Eye (tissue), 1 donor: Measurements from ENCODE around the gene SPART.
"Not testable (repeated sequence)": the region's sequence is repeated elsewhere in the genome, so short reads cannot be mapped to it uniquely, and the experiment has no call there.

Experiments
- DNase-seq: peaks from one replicate; pipeline ENCODE4 v3.0.0-alpha.2; 2015

Gene SPART

DNA sequence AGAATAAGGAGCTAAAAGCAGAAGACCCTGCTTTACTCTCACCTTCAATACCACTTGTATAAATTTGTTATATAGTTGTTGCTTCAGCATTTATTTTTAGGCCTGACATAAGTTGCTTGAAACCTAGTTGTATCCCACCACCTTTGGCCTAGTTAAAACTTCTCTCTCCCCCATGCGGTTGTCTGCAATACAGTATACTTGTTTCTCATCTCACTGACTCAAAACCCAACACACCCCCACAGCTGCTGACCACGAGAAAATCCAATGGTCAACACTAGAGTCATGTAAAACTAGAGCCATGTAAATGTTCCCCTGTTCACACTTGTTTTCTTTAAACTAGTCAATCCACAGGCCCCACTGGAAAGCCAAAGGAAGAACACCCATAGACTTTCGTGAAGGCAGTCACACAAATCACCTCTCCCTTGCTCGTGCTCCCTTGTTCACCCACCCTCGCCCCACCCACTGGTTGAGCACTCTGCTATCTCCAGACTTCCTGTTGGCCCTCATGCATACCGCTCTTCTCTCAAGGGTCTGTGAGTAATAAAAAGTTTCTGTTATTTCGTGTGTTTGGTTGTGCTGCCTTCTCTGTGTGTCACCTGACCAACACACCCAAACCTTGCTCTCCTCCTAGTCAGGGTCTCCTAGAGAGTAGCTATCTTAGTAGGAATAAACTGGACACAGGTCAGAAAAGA, 35.6 kb downstream of the SPART start:
- DNase-seq, result no peak

DNA sequence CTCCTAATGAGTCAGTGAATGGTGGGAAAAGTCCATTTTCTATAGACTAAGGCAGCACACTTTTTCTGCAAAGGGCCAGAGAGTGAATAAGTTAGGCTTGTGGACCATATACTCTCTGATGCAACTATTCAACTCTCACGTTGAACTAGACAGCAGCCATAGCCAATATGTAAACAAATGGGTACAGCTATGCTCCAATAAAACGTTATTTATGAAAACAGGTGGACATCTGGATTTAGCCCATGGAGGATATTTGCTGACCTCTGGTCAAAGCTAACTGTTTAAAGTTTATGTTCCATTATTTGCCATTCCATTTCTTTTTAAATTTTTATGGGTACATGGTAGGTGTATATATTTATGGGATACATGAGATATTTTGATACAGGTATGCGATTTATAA, 43.9 kb downstream of the SPART start:
- DNase-seq, result no peak

DNA sequence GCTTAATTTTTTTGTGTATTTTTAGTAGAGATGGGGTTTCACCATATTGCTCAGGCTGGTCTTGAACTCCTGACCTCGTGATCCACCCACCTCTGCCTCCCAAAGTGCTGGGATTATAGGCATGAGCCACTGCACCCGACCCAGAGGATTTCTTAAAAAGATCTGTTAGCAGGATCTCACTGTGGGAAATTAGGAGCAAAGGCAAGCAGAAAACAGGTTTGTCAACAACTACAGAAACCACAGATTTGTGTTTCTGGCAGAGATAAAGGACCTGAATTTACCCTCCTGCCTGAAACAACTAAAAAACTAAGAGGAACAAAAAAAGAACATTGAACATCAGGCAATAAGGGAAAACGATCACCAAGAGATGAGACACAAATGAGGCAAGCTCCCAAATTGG, 46.7 kb downstream of the SPART start:
- DNase-seq, result not testable (repeated sequence)

DNA sequence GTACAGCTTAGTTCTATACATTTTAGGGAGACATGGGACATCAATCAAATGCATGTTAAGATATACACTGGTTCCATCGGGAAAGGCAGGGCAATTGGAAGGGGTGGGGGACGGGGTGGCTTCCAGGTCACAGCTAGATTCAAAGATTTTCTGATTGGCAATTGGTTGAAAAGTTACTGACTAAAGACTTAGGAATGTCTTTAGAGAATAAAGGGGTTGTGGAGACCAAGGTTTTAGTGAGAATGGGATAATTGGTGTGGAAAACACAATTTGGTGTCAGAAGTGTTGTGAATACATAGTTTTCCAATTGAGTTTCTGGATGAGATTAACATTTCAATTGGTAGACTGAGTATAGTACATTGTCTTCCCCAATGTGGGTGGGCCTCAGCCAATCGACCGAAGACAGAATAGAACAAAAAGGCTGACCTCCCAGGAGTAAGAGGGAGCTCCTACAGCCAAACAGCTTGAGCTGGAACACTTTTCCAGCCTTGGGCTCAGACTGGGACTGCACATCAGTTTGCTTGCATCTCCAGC, 47.6 kb downstream of the SPART start:
- DNase-seq, result peak; percentile 72

DNA sequence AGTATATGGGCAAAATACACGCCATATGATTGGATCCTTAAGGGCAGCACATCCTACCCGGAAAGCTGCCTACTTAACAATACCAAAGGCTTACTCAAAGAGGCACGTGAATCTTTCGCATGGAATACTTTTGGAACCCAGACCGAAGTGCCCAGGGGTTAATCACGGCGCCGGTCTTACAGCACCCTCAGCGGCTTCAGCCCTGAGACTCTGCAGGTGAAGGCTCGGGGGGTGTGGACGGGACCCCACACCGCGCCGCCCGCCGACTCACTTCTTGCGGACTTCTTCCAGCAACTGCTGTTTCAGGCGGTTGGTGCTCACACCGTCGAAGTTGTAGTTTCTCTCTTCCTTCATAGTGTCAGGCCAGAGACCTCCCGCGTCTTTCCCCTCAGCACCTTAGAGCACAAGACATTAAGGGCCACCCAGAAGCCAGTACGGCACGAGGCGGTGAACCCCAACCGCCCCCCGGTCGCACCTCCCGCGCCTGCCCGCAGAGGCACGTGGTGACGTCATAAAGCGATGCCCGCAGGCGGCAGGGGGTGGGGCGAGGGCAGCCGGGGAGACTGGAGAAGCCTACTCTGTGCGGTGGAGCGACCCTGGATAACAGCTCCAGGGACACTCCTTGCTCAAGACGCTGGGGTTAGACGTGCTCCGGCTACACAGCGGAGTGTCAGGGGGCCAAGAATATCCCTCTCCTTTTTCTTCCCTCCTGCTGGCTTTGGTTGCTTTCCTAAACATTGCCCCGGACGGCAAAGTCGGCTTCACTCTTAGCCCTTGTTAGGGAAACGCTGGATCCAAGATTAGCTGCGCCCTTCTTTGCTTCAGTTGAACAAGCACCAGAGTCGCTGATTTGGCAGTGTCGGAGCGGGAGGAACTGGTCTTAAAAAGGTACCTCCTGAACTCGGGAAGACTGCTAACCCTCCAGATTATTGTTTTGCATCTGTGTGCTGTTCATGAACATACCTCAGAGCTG, 48.5 kb downstream of the SPART start, which contains the start of gene CCDC169:
Gene CCDC169, minus strand, starts transcription at position 449 of the 973 bp plus-strand sequence. Its CDS starts 95 bp downstream, at position 354.
- DNase-seq, result peak; percentile 92

DNA sequence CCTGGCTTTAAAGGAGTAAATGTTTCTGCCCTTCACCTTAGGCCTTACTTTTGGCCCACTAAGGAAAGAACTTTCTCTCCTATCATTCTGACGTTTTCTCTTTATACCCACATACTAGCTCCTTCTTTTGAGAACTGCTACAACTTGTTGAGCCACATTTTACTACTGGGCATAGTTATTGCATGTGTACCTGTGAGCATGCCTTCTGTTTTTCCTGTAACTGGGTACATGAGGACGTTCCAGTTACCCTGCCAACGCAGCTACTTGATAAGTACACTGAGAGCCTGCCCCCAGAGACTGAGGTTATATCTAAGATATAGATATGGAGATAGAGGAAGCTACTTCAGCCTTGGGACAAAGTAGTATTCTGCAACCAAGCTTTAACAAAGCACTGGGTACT, 52.1 kb downstream of the SPART start:
- DNase-seq, result no peak

DNA sequence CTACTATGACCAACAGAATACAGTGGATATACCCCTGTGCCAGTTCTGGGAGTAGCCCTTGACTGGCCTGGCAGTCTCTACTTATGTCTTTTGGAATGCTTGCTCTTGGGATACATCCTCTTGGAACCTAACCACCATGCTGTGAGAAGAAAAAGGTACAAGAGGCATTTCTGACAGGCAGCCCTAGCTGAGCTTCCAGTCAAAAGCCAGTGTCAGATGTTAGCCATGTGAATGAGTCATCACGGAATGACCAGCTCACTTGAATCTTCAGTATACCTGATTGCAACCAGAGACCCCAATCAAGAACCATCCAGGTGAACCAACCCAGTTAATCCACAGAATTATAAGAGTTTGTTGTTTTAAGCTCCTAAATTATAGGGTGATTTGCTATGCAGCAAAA, 52.7 kb downstream of the SPART start:
- DNase-seq, result no peak

DNA sequence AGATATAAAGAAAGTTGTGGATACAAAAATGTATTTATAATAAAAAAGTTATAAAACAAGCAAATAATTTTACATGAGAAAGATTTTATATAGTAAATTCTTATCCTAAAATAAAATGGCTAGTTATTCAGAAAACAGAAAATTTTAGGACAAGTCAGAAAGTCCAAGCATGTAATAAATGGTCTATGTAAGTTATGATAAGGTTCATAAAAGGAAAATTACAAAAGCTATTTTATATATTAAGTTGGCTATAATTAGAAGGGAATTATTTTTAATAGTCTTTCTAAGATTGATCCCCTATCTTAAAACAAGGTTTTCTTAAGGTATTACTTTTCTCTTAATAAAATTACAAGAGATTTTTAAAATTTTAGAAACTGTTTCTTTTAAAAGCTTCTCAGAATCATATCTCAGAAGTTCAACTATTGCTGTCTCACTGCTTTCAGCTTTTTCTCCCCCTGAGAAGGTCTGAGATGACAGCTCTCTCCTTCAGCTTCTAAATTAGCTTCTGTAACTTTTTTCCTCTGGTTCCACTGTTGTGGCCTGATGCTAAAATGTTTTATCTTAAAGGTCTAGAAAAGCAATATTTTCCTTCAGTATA, 57.3 kb downstream of the SPART start:
- DNase-seq, result peak; percentile 24

DNA sequence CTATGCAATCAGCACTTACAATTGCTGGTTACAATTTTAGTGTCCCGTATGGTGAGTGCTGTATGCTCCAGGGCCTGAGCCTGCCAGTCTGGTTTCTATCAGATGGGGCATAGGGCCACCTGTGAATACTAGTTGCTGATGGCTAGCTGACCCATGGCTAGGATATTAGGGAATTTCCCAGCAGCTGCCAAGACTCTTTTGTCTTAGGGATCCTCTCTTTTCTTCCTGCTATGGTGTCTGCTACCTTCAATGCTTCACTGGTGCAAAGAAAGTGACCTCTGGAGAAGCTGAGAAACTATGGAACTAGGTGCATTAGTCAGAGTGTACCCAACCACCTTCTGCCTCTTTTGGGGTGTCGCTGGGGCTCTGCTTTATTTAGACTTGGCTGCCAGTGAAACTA, 60.2 kb downstream of the SPART start:
- no peak for DNase-seq

DNA sequence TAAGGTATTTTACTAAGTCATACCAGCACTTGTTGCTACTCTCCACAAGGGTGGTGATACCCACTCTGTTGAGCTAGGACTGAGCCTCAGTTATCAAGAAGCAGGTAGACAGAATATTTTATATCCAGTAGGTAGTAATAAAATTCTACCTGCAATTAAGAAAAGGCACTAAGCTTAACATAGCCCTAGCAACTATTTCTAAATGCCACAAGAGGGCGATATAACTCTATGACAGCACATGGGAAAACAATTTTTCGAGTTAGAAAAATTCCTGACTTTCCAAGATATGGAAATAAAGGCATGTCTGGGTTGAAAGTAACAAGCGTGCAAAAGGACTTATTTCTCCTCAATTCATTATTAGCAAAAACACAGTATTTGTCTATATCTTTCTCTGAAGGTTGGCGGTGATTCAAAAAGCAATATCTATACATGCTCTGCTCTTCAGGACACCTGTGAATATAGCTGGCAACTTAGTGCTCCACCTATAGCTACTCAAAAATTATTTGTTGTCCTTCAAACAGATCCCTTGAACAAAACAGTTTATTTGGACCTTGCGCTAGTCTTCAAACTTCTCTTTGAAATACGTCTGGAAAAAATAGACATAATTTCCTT, 63.3 kb downstream of the SPART start:
- DNase-seq, result peak; percentile 77

DNA sequence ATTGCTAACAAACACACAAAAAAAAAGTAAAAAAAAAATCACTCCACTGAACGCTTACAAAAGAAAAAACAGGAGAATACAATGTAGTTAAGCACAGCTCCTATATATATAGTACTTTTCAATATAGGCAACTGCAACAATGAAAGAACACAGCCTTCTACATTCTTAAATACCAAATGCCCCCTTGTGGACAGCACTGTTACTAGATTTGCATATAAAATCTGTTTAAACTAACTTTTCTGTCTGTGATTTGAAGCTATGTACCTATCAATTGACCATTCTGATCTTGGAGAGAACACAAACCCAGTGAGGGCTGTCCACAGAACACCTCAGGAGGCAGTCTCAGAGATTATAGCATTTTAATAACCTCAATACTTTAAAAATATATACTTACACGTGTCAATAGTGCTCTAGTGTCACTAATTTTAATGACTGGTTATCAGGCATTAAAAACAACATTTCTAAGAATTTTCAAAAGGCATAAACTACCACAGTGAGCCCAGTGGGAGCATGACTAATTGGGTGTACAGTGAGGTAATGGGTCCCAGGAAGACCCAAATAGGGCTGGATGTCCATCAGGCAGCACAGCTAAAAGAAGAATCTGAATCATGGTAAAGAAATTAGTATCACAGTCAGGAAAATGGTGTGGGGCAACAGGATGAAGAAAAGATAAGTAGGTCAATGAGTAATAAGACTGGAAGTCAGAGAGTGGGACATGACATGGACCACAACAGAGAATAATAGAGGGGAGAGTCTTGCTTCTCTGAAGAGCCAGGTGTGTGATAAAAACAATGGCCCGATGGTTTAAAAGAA, 70.8 kb downstream of the SPART start:
- peak; percentile 86 for DNase-seq

DNA sequence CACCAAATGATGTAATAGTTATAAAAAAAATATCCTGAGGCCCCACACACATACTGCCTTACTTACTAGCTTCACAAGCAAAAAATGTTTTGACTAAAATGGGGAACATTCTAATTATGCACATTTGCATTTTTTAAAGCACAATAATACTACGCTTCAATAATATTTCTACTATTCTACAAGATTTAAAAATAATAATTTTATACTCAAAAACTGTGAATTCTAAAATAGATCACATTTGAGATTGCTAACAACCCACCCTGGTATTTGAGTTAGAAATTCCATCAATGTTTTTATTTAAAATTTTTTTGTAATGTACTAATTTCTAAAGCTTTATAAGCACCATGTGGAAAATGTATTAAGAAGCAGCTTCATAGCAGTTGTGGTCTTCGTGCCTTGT, 72.8 kb downstream of the SPART start:
- no peak for DNase-seq

DNA sequence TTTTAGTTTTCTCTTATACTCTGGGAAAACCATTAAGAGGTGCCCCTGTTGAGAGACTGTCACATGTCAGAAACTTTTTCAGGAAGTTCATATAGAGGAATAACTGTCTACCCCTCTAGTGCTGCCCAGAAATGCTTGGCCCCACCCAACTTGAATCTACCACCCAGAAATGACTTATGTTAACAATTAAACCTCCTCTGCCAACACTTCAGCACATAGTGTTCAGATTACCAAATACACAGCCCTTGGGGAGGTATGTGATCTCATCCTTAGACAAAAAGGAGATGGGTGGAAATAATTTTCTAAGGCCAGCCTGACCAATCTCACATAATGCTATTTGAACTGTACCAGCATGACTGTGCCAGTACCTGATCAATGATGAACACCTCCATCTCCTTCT, 84.2 kb downstream of the SPART start:
- no peak for DNase-seq

DNA sequence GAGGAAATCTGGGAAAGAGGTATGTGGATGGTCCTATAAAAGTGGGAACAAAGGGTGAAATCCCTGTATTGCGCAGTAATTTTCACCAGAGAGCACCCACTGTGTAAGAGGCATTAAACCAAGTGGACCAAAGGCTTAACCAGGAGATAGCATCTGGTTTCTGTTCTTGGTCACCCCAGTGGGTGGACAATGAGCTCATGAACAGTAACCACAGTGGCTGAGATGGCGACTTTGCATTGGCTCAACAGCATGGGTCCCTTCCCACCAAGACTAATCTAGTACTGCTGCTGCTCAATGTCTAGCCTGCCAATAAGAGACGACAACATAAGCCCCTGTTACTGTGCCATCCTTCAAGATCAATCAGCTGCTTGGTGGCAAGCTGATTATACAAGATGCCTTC, 85.2 kb downstream of the SPART start:
- no peak for DNase-seq

DNA sequence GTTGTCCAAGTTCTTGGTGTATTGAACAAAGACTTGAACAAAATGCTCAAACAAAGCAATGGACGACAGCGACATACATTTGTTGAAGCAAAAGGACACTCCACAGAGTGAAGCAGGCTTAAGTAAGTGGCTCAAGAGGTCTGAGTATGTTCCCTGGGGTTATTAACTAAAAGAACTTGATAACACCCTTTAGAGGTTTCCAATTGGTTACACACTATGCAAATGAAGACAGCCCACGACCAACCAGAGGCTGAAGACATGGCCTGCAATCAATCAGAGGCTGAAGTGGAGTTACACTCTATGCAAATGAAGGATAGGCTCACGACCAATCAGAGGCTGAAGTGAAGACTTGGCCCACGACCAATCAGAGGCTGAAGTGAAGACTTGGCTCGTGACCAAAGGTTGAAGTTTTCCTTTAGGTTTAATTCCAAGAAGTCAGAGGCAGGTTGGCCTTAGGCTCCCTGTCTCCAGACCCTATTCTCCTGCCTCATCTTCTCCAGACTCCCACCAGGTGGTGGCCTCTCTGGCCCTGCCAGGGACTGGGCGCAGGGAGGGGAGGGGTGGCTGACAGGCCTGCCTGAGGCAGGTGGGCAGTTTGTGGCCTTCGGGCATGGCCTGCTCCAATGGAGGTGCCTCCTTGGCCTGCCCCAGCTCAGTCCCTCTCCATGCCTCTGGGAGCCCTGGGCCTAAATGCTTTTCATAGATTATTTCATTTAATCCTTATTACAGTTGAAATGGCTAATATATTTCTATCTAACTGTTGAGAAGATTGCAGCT, 86.6 kb downstream of the SPART start:
- no peak for DNase-seq

DNA sequence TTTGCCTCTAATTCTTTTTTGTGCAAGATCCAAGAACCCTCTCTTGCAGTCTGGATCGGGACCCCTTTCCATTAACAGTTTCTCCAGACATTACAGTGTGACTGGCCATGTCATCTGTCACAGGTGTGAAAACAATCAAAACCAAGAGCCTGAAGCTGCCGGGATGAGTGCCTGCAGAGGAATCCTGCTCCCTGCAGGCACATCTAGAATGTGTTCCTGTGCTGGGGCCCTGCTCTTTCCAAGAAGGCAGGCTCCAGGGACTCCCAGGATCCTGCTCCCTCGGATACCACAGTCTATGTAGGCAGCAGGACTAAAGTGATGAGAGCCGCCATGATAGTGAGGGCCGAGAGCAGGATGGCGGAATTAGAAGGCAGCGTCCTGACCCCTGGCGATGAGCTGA, 87.4 kb downstream of the SPART start:
- DNase-seq, result no peak
